SH-SY5Y (cell line): ENCODE measurements around the gene PAK6.

Experiments used
- GATA2 ChIP-seq: IDR thresholded peaks from 2 replicates; pipeline ENCODE4 v1.6.1; 2011; ENCODE audit warnings: mild to moderate bottlenecking, low read depth, low read length
- GATA3 ChIP-seq: IDR thresholded peaks from 2 replicates; pipeline ENCODE4 v1.6.1; 2011; ENCODE audit warnings: low read depth, mild to moderate bottlenecking, low read length, moderate library complexity

DNA sequence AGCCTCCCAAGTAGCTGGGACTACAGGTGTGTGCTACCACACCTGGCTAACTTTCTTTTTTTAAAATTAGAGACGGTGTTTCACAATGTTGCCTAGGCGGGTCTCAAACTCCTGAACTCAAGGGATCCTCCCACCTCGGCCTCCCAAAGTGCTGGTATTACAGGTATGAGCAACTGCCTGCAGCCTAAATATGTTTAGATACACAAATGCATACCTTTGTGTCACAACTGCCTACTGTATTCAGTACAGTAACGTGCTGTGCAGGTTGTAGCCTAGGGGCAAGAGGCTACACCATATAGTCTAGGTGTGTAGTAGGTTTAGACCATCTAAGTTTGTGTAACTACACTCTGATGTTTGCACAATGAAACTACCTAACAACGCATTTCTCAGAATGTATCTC is 9.5 kb upstream of the PAK6 start:
- TF ChIP-seq GATA2 (no peak), GATA3 (no peak)
